ENCODE results near the gene XYLT1.

Gene XYLT1

DNA sequence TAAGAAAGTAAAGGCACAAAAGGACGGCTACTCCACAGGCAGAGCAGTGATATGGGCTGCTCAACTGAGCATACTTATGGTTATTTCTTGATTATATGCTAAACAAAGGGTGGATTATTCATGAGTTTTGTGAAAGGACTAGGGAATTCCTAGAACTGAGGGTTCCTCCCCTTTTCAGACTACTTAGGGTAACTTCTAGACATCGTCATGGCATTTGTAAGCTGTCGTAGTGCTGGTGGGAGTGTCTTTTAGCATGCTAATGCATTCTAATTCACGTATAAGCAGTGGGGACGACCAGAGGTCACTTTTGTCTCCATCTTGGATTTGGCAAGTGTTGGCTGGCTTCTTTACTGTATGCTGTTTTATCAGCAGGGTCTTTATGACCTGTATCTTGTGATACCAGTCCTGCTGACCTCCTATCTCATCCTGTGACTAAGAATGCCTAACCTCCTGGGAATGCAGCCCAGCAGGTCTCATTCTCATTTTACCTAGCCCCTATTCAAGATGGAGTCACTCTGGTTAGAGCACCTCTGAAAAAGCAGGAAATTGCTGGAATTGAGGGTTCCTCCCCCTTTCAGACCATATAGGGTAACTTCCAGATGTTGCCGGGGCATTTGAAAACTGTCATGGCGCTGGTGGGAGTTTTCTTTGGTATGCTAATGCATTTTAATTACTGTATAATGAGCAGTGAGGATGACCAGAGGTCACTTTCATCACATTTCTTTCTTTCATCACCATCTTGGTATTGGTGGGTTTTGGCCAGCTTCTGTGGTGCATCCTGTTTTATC is 388.5 kb downstream of the XYLT1 start:
- TF ChIP-seq RAD21 (IDR thresholded peaks at IDR 0.05; ENCODE audit: low read depth) (no peak), CEBPB (IDR thresholded peaks at IDR 0.05) (no peak), CREB1 (IDR thresholded peaks at IDR 0.05; ENCODE audit: low read depth) (no peak), TEAD4 (IDR thresholded peaks at IDR 0.05) (no peak), ZBTB7A (IDR thresholded peaks at IDR 0.05; ENCODE audit: low read depth) (no peak), MAX (IDR thresholded peaks at IDR 0.05) (no peak), TAF1 (IDR thresholded peaks at IDR 0.05; ENCODE audit: low read depth) (no peak), FOXM1 (IDR thresholded peaks at IDR 0.05; ENCODE audit: borderline replicate concordance, low read depth) (no peak)

- no peak for TF ChIP-seq EGR1 (IDR thresholded peaks at IDR 0.05)
- no peak for TF ChIP-seq CREB1 (IDR thresholded peaks at IDR 0.05; ENCODE audit: low read depth)
- TF ChIP-seq ZBTB7A (IDR thresholded peaks at IDR 0.05; ENCODE audit: low read depth), result no peak
- no peak for TF ChIP-seq RAD21 (IDR thresholded peaks at IDR 0.05; ENCODE audit: low read depth)
- TF ChIP-seq YY1 (IDR thresholded peaks at IDR 0.05; ENCODE audit: low read depth), result no peak
- no peak for TF ChIP-seq TCF12 (IDR thresholded peaks at IDR 0.05; ENCODE audit: low read depth)
- no peak for TF ChIP-seq TAF1 (IDR thresholded peaks at IDR 0.05; ENCODE audit: low read depth)
- TF ChIP-seq EP300 (IDR thresholded peaks at IDR 0.05; ENCODE audit: borderline replicate concordance), result no peak
- TF ChIP-seq USF1 (IDR thresholded peaks at IDR 0.05), result no peak
- TF ChIP-seq NFIC (IDR thresholded peaks at IDR 0.05), result no peak
- no peak for TF ChIP-seq REST (IDR thresholded peaks at IDR 0.05; ENCODE audit: low read depth)
- TF ChIP-seq FOXM1 (IDR thresholded peaks at IDR 0.05; ENCODE audit: borderline replicate concordance, low read depth), result no peak
- TF ChIP-seq MAX (IDR thresholded peaks at IDR 0.05), result no peak
Measured at GRCh38 chr16:17080105-17080504, 390.7 kb downstream of the XYLT1 start.

- TF ChIP-seq ZBTB7A (IDR thresholded peaks at IDR 0.05; ENCODE audit: low read depth) (no peak), TCF12 (IDR thresholded peaks at IDR 0.05; ENCODE audit: low read depth) (no peak), RAD21 (IDR thresholded peaks at IDR 0.05; ENCODE audit: low read depth) (no peak), FOXM1 (IDR thresholded peaks at IDR 0.05; ENCODE audit: borderline replicate concordance, low read depth) (no peak), MAX (IDR thresholded peaks at IDR 0.05) (no peak)
Measured at GRCh38 chr16:17078931-17079631, 391.7 kb downstream of the XYLT1 start.

GRCh38 chr16:17076818-17077498 is 393.8 kb downstream of the XYLT1 start:
- no peak for TF ChIP-seq FOXM1 (IDR thresholded peaks at IDR 0.05; ENCODE audit: borderline replicate concordance, low read depth)
- TF ChIP-seq CEBPB (IDR thresholded peaks at IDR 0.05), result no peak
- TF ChIP-seq CREB1 (IDR thresholded peaks at IDR 0.05; ENCODE audit: low read depth), result no peak
- TF ChIP-seq NFIC (IDR thresholded peaks at IDR 0.05), result no peak
- TF ChIP-seq REST (IDR thresholded peaks at IDR 0.05; ENCODE audit: low read depth), result no peak
- no peak for TF ChIP-seq USF1 (IDR thresholded peaks at IDR 0.05)
- TF ChIP-seq YY1 (IDR thresholded peaks at IDR 0.05; ENCODE audit: low read depth), result no peak
- no peak for TF ChIP-seq TCF12 (IDR thresholded peaks at IDR 0.05; ENCODE audit: low read depth)
- TF ChIP-seq MAX (IDR thresholded peaks at IDR 0.05), result no peak

All from Ishikawa (cell line).